K562 (cell line): ENCODE measurements around the gene PVALEF. TPM values are rescaled to one million over a fixed set of nuclear protein-coding genes. Genes with fewer than 3 reads are reported as not detected.

Source experiments
- ARNT ChIP-seq, 2 experiments: fragments of 450-650 bp; IDR thresholded peaks; 2 replicates each; pipeline ENCODE4 v1.6.1; 2016; ENCODE audit warnings: mild to moderate bottlenecking in 1 of 2
- FOXA3 ChIP-seq, 2 experiments: fragments of 450-650 bp in 1 of 2; sonication (generic) in 1 of 2; formaldehyde crosslinking; IDR thresholded peaks in 1 of 2; conservative IDR thresholded peaks in 1 of 2; 2 replicates each; pipeline versions ENCODE4 v1.4.0 to v1.8.0; 2020 to 2022; ENCODE audit warnings: mild to moderate bottlenecking in 2 of 2, missing genetic modification reagents in 1 of 2
- FOXK1 ChIP-seq: sonication (generic); formaldehyde crosslinking; IDR thresholded peaks from 2 replicates; pipeline ENCODE4 v1.8.0; 2022; ENCODE audit warnings: missing genetic modification reagents, mild to moderate bottlenecking, borderline replicate concordance
- HEY1 ChIP-seq: fragments of 250-450 bp; sonication (Bioruptor Pico); IDR thresholded peaks from 2 replicates; pipeline ENCODE4 v1.5.0; 2020; ENCODE audit warnings: mild to moderate bottlenecking, moderate library complexity, borderline replicate concordance
- MAZ ChIP-seq, 2 experiments: fragments of 450-650 bp in 1 of 2; sonication (generic) in 1 of 2; formaldehyde crosslinking; IDR thresholded peaks in 1 of 2; conservative IDR thresholded peaks in 1 of 2; 2 replicates each; pipeline versions ENCODE4 v1.4.0 to v1.5.0; 2020; ENCODE audit warnings: mild to moderate bottlenecking in 1 of 2, missing genetic modification reagents in 1 of 2
- MECOM ChIP-seq: fragments of 250-450 bp; sonication (Bioruptor Pico); IDR thresholded peaks from 2 replicates; pipeline ENCODE4 v1.8.0; 2022; ENCODE audit warnings: inconsistent platforms
- MEIS2 ChIP-seq: fragments of 450-650 bp; IDR thresholded peaks from 2 replicates; pipeline ENCODE4 v1.6.1; 2014; ENCODE audit warnings: mild to moderate bottlenecking; ENCODE audit not compliant: partially characterized antibody
- PML ChIP-seq: IDR thresholded peaks from 2 replicates; pipeline ENCODE4 v1.6.1; 2012; ENCODE audit warnings: low read length, inconsistent platforms
- PTRF ChIP-seq: fragments of 450-650 bp; IDR thresholded peaks from 2 replicates; pipeline ENCODE4 v1.6.1; 2016; ENCODE audit warnings: mild to moderate bottlenecking, missing genetic modification characterization, missing compliant biosample characterization
- RB1 ChIP-seq: fragments of 450-650 bp; IDR thresholded peaks from 2 replicates; pipeline ENCODE4 v1.6.1; 2017; ENCODE audit warnings: low read depth, mild to moderate bottlenecking
- RNF2 ChIP-seq: sonication (generic); IDR thresholded peaks from 2 replicates; pipeline ENCODE4 v1.6.1; 2016
- TAF7 ChIP-seq: fragments of 450-650 bp; IDR thresholded peaks from 2 replicates; pipeline ENCODE4 v1.6.1; 2016; ENCODE audit warnings: missing genetic modification characterization, missing compliant biosample characterization
- TSHZ1 ChIP-seq: fragments of 250-450 bp; sonication (Bioruptor Pico); IDR thresholded peaks from 2 replicates; pipeline ENCODE4 v1.4.0; 2020; ENCODE audit warnings: mild to moderate bottlenecking, moderate library complexity
- ZNF224 ChIP-seq: sonication (generic); formaldehyde crosslinking; IDR thresholded peaks from 2 replicates; pipeline ENCODE4 v1.8.0; 2022; ENCODE audit warnings: mild to moderate bottlenecking, missing genetic modification reagents
- ZNF282 ChIP-seq: sonication (generic); formaldehyde crosslinking; IDR thresholded peaks from 2 replicates; pipeline ENCODE4 v1.8.1; 2023; ENCODE audit warnings: missing genetic modification reagents
- ZNF444 ChIP-seq: fragments of 250-450 bp; sonication (Bioruptor Pico); IDR thresholded peaks from 2 replicates; pipeline ENCODE4 v1.4.0; 2020; ENCODE audit warnings: mild to moderate bottlenecking, moderate library complexity
- polyA plus RNA-seq, 8 experiments: library from polyadenylated mRNA; depleted of rRNA in 4 of 8; stranded (reverse) in 5 of 8; unstranded in 3 of 8; fragments of >200 nt; fragmentation: Nextera tagmentation in 2 of 8; fragmentation: Illumina TruSeq in 1 of 8; extraction: Ambion mirVana in 2 of 8; extraction: Trizol in 1 of 8; gene quantifications; 2 replicates each; pipeline versions ENCODE4 v1.2.1 to v1.2.3, GENCODE V29; 2011 to 2014; ENCODE audit warnings: inconsistent platforms in 1 of 8, missing spikeins in 1 of 8
- total RNA-seq, 7 experiments: library from RNA; depleted of rRNA in 6 of 7; stranded (reverse); fragments of >200 nt in 6 of 7; fragmentation: Illumina TruSeq in 2 of 7; extraction: Trizol in 2 of 7; gene quantifications; 2 replicates each; pipeline versions ENCODE4 v1.2.1 to v1.2.3, GENCODE V29; 2011 to 2021; ENCODE audit warnings: low replicate concordance in 1 of 7
- TF ChIP-seq, protein P1 (sequence below), 2 experiments: IDR thresholded peaks; 2 replicates each; pipeline ENCODE4 v1.6.1; 2012; ENCODE audit warnings: improper control_type of control experiment in 2 of 2, low read depth in 2 of 2, low read length in 2 of 2, borderline replicate concordance in 1 of 2
- TF ChIP-seq, protein P2 (sequence below): fragments of 450-650 bp; IDR thresholded peaks from one replicate; pipeline ENCODE4 v1.6.1; 2018; ENCODE audit warnings: mild to moderate bottlenecking, moderate library complexity; ENCODE audit not compliant: partially characterized antibody
- TF ChIP-seq, protein P3 (sequence below): fragments of 250-450 bp; sonication (Bioruptor Pico); IDR thresholded peaks from 2 replicates; pipeline ENCODE4 v1.4.0; 2020
- TF ChIP-seq, protein P4 (sequence below): conservative IDR thresholded peaks from 2 replicates; pipeline ENCODE4 v1.6.1; 2011; ENCODE audit warnings: low read depth, mild to moderate bottlenecking, low read length; ENCODE audit not compliant: control insufficient read depth

PVALEF gene
- total and polyA plus RNA-seq, 9 of the 15 experiments (the other 6 are each of a cell fraction or from before 2014, with no cell fraction given), result not detected

DNA sequence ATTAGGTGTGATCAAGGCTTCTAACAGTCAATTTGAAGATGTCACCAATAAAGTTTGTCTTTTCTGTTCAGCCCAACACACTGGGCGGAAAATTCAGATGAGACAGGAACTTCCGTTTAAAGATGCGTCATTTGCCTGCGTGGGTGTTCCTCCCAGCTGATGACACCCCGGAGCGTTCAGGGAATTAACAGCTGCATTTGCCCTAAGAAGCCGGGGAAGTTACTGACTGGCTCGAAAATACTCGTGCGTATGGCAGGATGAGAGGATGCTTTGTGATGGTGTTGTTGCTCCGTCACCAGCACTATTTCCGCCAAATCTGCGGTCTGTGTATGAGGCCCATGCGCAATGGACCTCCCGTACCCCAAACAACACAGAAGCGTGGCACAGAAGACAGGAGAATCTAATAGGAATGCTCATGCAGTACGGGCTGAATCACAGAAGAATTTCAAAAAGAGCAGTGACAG lies 11.9 kb upstream of the PVALEF start (continued):
- TF ChIP-seq, protein P1, sequence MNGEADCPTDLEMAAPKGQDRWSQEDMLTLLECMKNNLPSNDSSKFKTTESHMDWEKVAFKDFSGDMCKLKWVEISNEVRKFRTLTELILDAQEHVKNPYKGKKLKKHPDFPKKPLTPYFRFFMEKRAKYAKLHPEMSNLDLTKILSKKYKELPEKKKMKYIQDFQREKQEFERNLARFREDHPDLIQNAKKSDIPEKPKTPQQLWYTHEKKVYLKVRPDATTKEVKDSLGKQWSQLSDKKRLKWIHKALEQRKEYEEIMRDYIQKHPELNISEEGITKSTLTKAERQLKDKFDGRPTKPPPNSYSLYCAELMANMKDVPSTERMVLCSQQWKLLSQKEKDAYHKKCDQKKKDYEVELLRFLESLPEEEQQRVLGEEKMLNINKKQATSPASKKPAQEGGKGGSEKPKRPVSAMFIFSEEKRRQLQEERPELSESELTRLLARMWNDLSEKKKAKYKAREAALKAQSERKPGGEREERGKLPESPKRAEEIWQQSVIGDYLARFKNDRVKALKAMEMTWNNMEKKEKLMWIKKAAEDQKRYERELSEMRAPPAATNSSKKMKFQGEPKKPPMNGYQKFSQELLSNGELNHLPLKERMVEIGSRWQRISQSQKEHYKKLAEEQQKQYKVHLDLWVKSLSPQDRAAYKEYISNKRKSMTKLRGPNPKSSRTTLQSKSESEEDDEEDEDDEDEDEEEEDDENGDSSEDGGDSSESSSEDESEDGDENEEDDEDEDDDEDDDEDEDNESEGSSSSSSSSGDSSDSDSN (IDR thresholded peaks at IDR 0.05; ENCODE audit: borderline replicate concordance in 1 of 2, low read depth in 2 of 2, low read length in 2 of 2), result no peak
- TF ChIP-seq PTRF (tag), result no peak
- no peak for TF ChIP-seq TSHZ1
- TF ChIP-seq TAF7 (tag), result no peak
- no peak for TF ChIP-seq MECOM
- no peak for TF ChIP-seq ZNF444 (CRISPR knock-in tag)
- TF ChIP-seq, protein P2, sequence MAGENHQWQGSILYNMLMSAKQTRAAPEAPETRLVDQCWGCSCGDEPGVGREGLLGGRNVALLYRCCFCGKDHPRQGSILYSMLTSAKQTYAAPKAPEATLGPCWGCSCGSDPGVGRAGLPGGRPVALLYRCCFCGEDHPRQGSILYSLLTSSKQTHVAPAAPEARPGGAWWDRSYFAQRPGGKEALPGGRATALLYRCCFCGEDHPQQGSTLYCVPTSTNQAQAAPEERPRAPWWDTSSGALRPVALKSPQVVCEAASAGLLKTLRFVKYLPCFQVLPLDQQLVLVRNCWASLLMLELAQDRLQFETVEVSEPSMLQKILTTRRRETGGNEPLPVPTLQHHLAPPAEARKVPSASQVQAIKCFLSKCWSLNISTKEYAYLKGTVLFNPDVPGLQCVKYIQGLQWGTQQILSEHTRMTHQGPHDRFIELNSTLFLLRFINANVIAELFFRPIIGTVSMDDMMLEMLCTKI, result no peak
- TF ChIP-seq, protein P3, sequence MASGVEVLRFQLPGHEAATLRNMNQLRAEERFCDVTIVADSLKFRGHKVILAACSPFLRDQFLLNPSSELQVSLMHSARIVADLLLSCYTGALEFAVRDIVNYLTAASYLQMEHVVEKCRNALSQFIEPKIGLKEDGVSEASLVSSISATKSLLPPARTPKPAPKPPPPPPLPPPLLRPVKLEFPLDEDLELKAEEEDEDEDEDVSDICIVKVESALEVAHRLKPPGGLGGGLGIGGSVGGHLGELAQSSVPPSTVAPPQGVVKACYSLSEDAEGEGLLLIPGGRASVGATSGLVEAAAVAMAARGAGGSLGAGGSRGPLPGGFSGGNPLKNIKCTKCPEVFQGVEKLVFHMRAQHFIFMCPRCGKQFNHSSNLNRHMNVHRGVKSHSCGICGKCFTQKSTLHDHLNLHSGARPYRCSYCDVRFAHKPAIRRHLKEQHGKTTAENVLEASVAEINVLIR (CRISPR knock-in tag), result no peak
- TF ChIP-seq ZNF224 (CRISPR knock-in tag), result no peak
- no peak for TF ChIP-seq FOXK1 (CRISPR knock-in tag)
- TF ChIP-seq ARNT (IDR thresholded peaks at IDR 0.05), result no peak
- no peak for TF ChIP-seq RNF2
- TF ChIP-seq MAZ (CRISPR knock-in tag; conservative IDR thresholded peaks at IDR 0.05 in 1 of 2, IDR thresholded peaks at IDR 0.05 in 1 of 2), result 0 out of 4 replicates have a peak, but pooled peaks of 1 of the 2 experiments have one; percentile 31
- no peak for TF ChIP-seq ZNF282
- no peak for TF ChIP-seq PML
- TF ChIP-seq MEIS2, result peak; percentile 42
- no peak for TF ChIP-seq RB1
- no peak for TF ChIP-seq FOXA3 (CRISPR knock-in tag; conservative IDR thresholded peaks at IDR 0.05 in 1 of 2, IDR thresholded peaks at IDR 0.05 in 1 of 2)
- TF ChIP-seq, protein P4, sequence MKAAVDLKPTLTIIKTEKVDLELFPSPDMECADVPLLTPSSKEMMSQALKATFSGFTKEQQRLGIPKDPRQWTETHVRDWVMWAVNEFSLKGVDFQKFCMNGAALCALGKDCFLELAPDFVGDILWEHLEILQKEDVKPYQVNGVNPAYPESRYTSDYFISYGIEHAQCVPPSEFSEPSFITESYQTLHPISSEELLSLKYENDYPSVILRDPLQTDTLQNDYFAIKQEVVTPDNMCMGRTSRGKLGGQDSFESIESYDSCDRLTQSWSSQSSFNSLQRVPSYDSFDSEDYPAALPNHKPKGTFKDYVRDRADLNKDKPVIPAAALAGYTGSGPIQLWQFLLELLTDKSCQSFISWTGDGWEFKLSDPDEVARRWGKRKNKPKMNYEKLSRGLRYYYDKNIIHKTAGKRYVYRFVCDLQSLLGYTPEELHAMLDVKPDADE, result no peak
- TF ChIP-seq HEY1, result no peak
